SK-N-SH (cell line): ENCODE data around the gene CD209.

Experiments used
- CTCF ChIP-seq: fragments of 200-600 bp; sonication (generic); IDR thresholded peaks from 2 replicates; pipeline ENCODE4 v1.6.1; 2017; ENCODE audit warnings: antibody characterized with exemption, mild to moderate bottlenecking, moderate library complexity
- REST ChIP-seq: IDR thresholded peaks from 2 replicates; pipeline ENCODE4 v1.6.1; 2012; ENCODE audit warnings: mild to moderate bottlenecking, low read depth, low read length, moderate library complexity
- ZBTB33 ChIP-seq: IDR thresholded peaks from 2 replicates; pipeline ENCODE4 v1.4.0; 2012; ENCODE audit warnings: low read depth, borderline replicate concordance

GRCh38 chr19:7742575-7742974 lies 4.8 kb downstream of the CD209 start:
- TF ChIP-seq CTCF: no peak
- no peak for TF ChIP-seq ZBTB33
- no peak for TF ChIP-seq REST
